ENCODE data around the gene TSPEAR.
"Not testable (repeated sequence)": the region's sequence is repeated elsewhere in the genome, so short reads cannot be mapped to it uniquely, and the experiment has no call there.

TSPEAR gene

GRCh38 chr21:44625756-44626155, 85.6 kb downstream of the TSPEAR start:
- FAIRE-seq, result no peak

- FAIRE-seq, result no peak
Observed at GRCh38 chr21:44623575-44623974, 87.8 kb downstream of the TSPEAR start.

- FAIRE-seq, result no peak
Observed at GRCh38 chr21:44619886-44620285, 91.5 kb downstream of the TSPEAR start.

- no peak for FAIRE-seq
Observed at GRCh38 chr21:44618909-44619308, 92.5 kb downstream of the TSPEAR start.

GRCh38 chr21:44618504-44618903, 92.9 kb downstream of the TSPEAR start:
- FAIRE-seq, result no peak

GRCh38 chr21:44617071-44617501, 94.3 kb downstream of the TSPEAR start:
- FAIRE-seq, result no peak

GRCh38 chr21:44616591-44616926, 94.8 kb downstream of the TSPEAR start:
- FAIRE-seq, result no peak

- no peak for FAIRE-seq
Observed at GRCh38 chr21:44615911-44616590, 95.3 kb downstream of the TSPEAR start.

GRCh38 chr21:44615466-44615865, 95.9 kb downstream of the TSPEAR start:
- no peak for FAIRE-seq

- FAIRE-seq, result no peak
Observed at GRCh38 chr21:44614961-44615391, 96.4 kb downstream of the TSPEAR start.

- FAIRE-seq, result no peak
Observed at GRCh38 chr21:44614161-44614631, 97.2 kb downstream of the TSPEAR start.

GRCh38 chr21:44613386-44614155, 97.8 kb downstream of the TSPEAR start:
- no peak for FAIRE-seq

- FAIRE-seq, result no peak
Observed at GRCh38 chr21:44612669-44613229, 98.6 kb downstream of the TSPEAR start.

GRCh38 chr21:44612029-44612486, 99.3 kb downstream of the TSPEAR start, which contains the start of gene KRTAP10-8:
Gene KRTAP10-8 (plus strand): TSS chr21:44612079. CDS start chr21:44612101, 22 bp downstream.
- no peak for FAIRE-seq

- FAIRE-seq, result no peak
Observed at GRCh38 chr21:44611551-44611950, 99.8 kb downstream of the TSPEAR start.

GRCh38 chr21:44610157-44610843, 101.1 kb downstream of the TSPEAR start:
- FAIRE-seq, result not testable (repeated sequence)

GRCh38 chr21:44609193-44609592, 102.2 kb downstream of the TSPEAR start:
- no peak for FAIRE-seq

GRCh38 chr21:44606495-44606894, 104.9 kb downstream of the TSPEAR start:
- FAIRE-seq, result no peak

GRCh38 chr21:44603911-44604310, 107.5 kb downstream of the TSPEAR start:
- FAIRE-seq, result no peak

- no peak for FAIRE-seq
Observed at GRCh38 chr21:44603109-44603875, 108.1 kb downstream of the TSPEAR start.

GRCh38 chr21:44602463-44602850, 108.9 kb downstream of the TSPEAR start:
- no peak for FAIRE-seq

Data from TTC549 (cell line).